ENCODE results near the gene HAUS8.
"Not testable (repeated sequence)": the region's sequence is repeated elsewhere in the genome, so short reads cannot be mapped to it uniquely, and the experiment has no call there.

Gene HAUS8

GRCh38 chr19:17075035-17075863, at the start of gene HAUS8, which contains the start of gene MYO9B:
Gene HAUS8, minus strand, starts transcription at chr19:17075452. Its CDS starts 30 bp downstream, at chr19:17075422.
Gene MYO9B, plus strand, starts transcription at chr19:17075777. Its CDS starts 25,941 bp downstream, at chr19:17101718.
- peak; percentile 100 for DNase-seq

DNA sequence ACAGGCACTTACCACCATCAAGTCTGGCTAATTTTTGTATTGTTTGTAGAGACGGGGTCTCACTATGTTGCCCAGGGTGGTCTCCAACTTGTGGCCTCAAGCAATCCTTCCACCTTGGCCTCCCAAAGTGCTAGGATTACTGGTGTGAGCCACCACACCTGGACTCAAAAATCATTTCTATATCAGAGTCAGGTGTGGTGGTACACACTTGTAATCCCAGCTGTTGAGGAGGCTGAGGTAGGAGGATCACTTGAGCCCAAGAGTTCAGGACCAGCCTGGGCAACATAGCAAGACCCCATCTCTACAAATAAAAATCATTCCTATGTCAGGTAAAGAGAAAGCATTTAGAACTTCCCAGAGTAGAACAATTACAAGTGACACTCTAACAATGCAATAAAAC, 48.8 kb upstream of the HAUS8 start:
- no peak for DNase-seq

DNA sequence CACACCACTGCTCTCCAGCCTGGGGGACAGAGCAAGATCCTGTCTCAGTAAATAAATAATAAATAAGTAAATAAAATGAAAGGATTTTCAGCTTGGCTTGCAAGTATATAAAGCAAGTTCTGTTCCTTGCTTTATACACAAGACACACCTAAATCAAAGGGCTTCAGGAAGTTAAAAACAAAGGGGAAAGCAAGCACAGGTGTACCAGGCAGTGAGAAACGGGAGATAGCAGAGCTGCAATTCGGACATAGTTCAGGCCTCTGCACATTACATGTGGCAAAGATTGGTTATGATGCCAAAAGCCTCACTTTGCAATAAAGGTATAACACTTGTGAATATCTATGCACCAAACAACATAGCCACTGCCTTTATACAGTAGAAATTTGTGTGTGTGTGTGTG, 47.8 kb upstream of the HAUS8 start:
- DNase-seq = no peak

- DNase-seq = no peak
Observed at GRCh38 chr19:17121736-17122293, 46.6 kb upstream of the HAUS8 start.

- DNase-seq = no peak
Observed at GRCh38 chr19:17118957-17119356, 43.7 kb upstream of the HAUS8 start.

DNA sequence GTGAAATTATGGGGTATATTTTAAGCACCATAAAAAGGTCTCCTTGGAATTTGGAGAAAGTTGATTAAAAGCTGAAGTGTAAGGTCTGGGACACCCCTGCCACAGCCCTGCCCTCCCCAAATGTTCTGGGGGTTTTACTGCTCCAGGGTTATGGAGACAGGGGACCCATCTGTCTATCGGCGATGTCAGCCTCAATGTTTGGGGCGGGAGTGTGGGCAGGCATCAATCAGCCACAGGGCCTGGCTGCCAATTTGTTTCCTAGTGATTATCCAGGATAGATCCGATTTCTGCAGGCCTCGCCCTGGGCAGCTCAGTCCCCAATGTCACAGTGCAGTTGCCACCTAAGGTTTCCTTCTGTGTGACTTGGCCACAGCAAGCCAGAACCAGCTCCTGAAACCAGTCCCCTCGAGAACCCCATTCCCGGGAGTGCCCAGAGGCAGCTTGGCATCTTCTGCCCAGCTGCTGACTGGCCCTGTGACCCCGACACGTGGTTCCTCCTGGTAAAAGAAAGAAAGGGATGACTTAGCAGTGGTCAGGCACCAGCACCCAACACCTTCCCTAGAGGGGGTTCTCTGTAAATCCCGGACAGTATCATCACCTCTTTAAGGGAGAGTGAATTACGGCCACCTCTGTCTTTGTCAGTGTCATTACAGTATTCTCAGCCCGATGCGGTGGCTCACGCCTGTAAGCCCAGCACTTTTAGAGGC, 41.9 kb upstream of the HAUS8 start:
- DNase-seq = no peak

- no peak for DNase-seq
Observed at GRCh38 chr19:17114414-17114831, 39.2 kb upstream of the HAUS8 start.

GRCh38 chr19:17113127-17113785, 38.0 kb upstream of the HAUS8 start:
- DNase-seq = no peak

DNA sequence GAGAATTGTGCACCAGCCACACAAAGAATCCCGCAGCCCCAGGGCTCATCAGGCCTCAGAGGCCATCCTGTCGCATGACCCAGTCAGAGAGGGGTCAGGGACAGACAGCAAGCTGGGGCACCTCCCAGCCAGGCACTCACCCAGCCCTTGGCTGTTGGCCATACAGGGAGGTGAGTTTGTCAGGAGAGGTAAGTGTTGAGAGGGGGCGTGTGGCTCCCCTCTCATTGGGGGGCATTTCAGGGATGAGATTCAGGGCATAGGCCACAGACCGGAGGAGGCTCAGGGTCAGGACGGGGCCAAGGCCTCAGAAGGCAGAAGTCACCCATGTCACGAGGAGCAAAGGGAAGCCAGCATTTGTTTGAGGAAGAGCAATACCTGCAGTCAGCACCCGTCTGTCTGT, 37.4 kb upstream of the HAUS8 start:
- no peak for DNase-seq

- DNase-seq = no peak
Observed at GRCh38 chr19:17112271-17112670, 37.0 kb upstream of the HAUS8 start.

DNA sequence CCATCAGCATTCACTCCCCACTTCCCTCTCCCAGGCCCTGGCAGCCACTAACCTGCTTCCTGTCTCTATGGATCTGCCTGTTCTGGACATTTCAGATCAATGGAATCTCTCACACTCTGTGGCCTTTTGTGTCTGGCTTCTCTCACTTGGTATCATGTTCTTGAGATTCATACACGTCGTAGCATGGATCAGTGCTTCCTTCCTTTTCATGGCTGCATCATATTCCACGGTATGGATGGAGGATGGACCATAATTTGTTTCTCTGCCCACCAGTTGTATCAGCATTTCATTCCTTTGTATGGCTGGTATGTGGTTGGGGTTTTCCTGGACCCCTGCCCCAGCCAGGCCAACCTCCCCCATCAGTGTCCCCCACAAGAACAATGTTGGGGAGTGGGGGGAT, 36.5 kb upstream of the HAUS8 start:
- no peak for DNase-seq

DNA sequence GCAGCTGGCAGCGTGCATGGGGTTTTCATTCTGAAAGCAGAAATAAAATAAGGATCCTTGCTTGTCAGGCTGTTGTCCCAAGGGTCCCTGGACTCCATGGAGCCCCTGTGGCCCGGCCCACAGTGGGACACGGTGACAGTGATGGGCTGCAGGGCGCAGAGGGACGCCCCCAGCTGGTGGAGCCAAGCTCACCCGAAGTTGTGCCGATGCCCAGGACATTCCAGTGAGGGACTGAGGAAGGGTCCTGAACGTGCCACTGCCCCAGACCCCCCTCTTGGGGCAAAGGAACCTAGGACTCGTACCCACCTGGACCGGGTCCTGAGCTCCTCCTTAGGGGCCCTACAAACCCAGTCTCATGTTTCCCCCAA, 35.3 kb upstream of the HAUS8 start:
- DNase-seq = no peak

DNA sequence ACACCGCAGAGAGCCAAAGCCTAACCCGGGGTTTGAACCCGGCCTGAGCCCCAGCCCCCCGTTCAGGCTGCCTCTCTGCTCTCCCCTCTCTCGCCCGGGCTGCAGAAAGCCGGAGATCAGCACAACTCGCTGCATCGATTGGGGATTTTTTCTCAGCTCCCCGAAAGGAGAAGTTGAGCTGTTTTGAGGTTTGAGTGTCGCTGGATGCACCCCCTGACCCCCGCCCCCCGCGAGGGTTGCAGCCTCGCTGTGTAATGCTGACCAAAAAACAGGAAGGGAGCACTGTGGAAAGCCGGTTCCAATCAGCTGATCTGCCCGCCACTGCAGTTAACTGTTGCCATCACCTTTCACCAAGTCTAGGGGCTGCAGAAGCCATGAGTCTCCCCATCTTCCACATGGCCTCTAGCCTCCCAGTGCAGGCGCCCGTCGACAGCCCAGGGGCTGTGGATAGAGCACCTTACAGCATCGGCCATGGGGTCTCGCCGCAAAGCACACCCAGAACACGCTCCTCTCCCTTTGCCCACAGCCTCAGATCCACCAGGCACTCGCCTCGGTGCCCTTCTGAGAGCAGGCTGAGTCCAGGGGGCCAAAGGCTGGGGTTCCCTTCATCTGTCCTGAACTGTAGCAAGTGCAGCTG, 34.8 kb upstream of the HAUS8 start:
- DNase-seq = no peak

GRCh38 chr19:17109300-17109699, 34.0 kb upstream of the HAUS8 start:
- no peak for DNase-seq

- no peak for DNase-seq
Observed at GRCh38 chr19:17108453-17108784, 33.2 kb upstream of the HAUS8 start.

GRCh38 chr19:17107546-17108452, 32.5 kb upstream of the HAUS8 start:
- DNase-seq = peak; percentile 77

- not testable (repeated sequence) for DNase-seq
Observed at GRCh38 chr19:17106964-17107363, 31.7 kb upstream of the HAUS8 start.

DNA sequence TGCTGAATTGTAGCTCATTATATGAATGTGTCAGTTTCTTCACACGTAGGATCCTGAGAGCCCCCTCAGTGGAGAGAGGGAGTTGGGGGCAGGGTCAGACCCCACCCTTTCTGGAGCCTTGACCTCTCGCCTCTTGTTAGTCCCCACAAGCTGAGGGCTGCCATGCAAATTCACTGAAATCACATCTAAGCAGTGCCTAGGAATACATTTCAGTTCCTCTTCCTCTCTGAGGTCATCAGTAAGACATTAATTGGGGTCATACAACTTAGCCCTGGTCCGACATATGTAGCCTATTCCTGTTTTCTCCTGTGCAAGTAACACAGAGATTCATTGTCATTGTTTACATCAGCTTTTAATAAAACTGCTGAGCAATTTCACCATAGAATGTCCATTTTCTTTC, 30.3 kb upstream of the HAUS8 start:
- no peak for DNase-seq

- no peak for DNase-seq
Observed at GRCh38 chr19:17104679-17105078, 29.4 kb upstream of the HAUS8 start.

DNA sequence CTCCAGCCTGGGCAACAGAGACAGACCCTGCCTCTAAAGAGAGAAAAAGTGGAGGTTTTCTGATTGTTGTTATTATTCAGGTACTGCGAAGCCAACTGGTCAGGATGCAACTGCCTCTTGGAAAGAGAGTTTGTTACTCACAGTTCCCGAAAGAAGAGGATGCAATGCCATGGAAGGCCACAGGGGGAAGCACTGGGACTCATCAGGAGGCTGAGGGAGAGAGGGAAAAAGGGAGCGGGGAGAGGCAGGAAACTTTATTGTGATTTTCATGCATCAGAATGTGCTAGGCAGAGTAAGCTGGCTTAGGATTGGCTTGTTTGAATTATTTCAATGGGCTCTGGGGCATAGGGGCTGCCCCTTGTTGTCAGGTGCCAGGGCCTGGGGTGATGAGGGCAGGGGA, 27.9 kb upstream of the HAUS8 start:
- no peak for DNase-seq

- DNase-seq = no peak
Observed at GRCh38 chr19:17101686-17102628, 26.7 kb upstream of the HAUS8 start.

Data from right forelimb (tissue), 1 donor.